ENCODE data around the gene PFKM. TPM values are rescaled to one million over a fixed set of nuclear protein-coding genes. Genes with fewer than 3 reads are reported as not detected.
"Not testable (repeated sequence)": the region's sequence is repeated elsewhere in the genome, so short reads cannot be mapped to it uniquely, and the experiment has no call there.

PFKM gene
- total RNA-seq, 1 donor from 2014 or later = 19.6 TPM

DNA sequence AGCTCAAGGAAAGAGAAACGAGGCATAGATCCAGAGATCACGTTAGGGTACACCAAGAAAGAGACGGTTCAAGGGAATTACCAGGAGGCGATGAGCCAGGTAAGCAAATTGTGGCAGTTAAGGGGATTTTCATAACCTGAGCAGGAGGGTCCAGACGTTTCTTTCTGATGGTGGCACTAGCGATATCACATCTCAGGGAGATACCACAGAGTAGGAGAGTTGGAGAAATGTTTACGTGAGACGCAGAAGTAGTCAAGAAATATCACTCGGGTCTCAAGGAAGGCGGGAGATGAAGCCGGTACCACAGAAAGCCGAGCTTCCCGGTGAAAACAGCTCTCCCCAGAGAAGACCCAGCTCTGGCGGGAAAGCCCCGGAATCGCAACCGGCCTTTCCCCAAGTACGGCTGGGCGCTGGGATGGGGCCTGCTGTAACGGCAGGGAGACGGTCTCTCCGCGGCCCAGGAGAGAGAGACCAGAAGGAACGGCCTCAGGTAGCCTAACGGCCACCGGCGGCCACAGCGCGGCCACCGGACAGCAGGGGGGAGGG lies 13.8 kb upstream of the PFKM start:
- no peak for TF ChIP-seq CTCF (IDR thresholded peaks at IDR 0.05)
- peak overlapping the region; percentile 78 to 96 for H3K27ac ChIP-seq
- intact Hi-C loops (cut with DNase I) = loop anchor here (5.0 to 10.0 kb wide), 4 partner anchors 92 to 579 kb away; partner anchors contain the start of genes KANSL2, VDR and ZNF641
- H3K4me1 ChIP-seq = peaks cover 4 to 12% of the 10 kb centered on the region in 2 donors
- no peaks in the 10 kb centered on the region for H3K9me3 ChIP-seq
- peak overlapping the region; percentile 83 to 93 for H3K4me3 ChIP-seq
- DNase-seq (ENCODE audit: low spot score in 2 of 2) = no peak
- H3K27me3 ChIP-seq = no peaks in the 10 kb centered on the region
- no peaks in the 10 kb centered on the region for H3K36me3 ChIP-seq

GRCh38 chr12:48105867-48106680 lies 13.1 kb upstream of the PFKM start, which contains the start of gene SENP1:
Gene SENP1, minus strand, starts transcription at chr12:48106079. Its CDS starts 4,607 bp downstream, at chr12:48101472.
- no peaks in the 10 kb centered on the region for H3K9me3 ChIP-seq
- DNase-seq (ENCODE audit: low spot score in 2 of 2) = peak; percentile 31 to 92
- peak in 1 of 3 experiments; percentile 20 for TF ChIP-seq CTCF (IDR thresholded peaks at IDR 0.05)
- intact Hi-C loops (cut with DNase I) = loop anchor here (1.0 to 10.0 kb wide), 6 partner anchors 13 to 579 kb away; partner anchors contain the start of genes ASB8, KANSL2, PFKM and VDR
- H3K27me3 ChIP-seq = no peaks in the 10 kb centered on the region
- no peaks in the 10 kb centered on the region for H3K36me3 ChIP-seq
- H3K4me3 ChIP-seq = peak within 1 kb of the TSS; percentile 83 to 93
- H3K27ac ChIP-seq = peak within 1 kb of the TSS; percentile 78 to 96
- H3K4me1 ChIP-seq = peaks cover 4 to 12% of the 10 kb centered on the region in 2 donors

GRCh38 chr12:48106681-48107613 lies 12.2 kb upstream of the PFKM start:
- Histone ChIP-seq H3K27ac (peak overlapping the region; percentile 78 to 96), H3K27me3 (no peaks in the 10 kb centered on the region), H3K9me3 (no peaks in the 10 kb centered on the region), H3K4me1 (peaks cover 4 to 12% of the 10 kb centered on the region in 2 donors), H3K36me3 (no peaks in the 10 kb centered on the region), H3K4me3 (peak overlapping the region; percentile 83 to 93)
- TF ChIP-seq CTCF (IDR thresholded peaks at IDR 0.05) = no peak
- DNase-seq (ENCODE audit: low spot score in 2 of 2) = no peak
- intact Hi-C loops (cut with DNase I) = loop anchor here (1.0 to 10.0 kb wide), 6 partner anchors 12 to 578 kb away; partner anchors contain the start of genes ASB8, KANSL2, PFKM and VDR

DNA sequence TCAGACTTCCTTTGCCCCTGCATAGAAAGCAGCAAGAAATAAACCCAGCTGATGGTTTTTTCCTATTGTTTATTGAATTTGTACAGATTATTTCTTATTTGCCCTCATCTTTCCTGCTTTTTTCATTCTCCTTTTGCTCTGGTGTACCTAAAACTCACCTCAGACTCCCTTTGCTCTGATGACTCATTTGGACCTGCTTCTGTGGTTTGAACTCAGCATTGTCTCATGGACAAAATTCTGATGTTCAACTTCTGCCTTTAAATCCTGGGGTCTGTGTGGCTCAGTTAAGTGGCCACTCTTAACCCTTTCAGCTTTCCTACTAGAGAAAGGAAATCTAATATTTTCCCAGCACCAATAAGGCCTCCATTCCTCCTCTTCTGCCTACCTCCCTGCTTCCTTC lies 9.7 kb upstream of the PFKM start:
- Histone ChIP-seq H3K36me3 (no peaks in the 10 kb centered on the region), H3K4me3 (no peak overlapping the region), H3K27me3 (no peaks in the 10 kb centered on the region), H3K27ac (no peak overlapping the region), H3K9me3 (no peaks in the 10 kb centered on the region), H3K4me1 (peaks cover 4 to 11% of the 10 kb centered on the region in 2 donors)
- intact Hi-C loops (cut with DNase I) = loop anchor here (5.0 to 10.0 kb wide), 4 partner anchors 88 to 575 kb away; partner anchors contain the start of genes KANSL2, VDR and ZNF641
- no peak for TF ChIP-seq CTCF (IDR thresholded peaks at IDR 0.05)
- no peak for DNase-seq (ENCODE audit: low spot score in 2 of 2)

- Histone ChIP-seq H3K27ac (no peak overlapping the region), H3K27me3 (no peaks in the 10 kb centered on the region), H3K36me3 (no peaks in the 10 kb centered on the region), H3K4me1 (peaks cover 0 to 6% of the 10 kb centered on the region in 2 donors), H3K4me3 (no peak overlapping the region), H3K9me3 (no peaks in the 10 kb centered on the region)
- intact Hi-C loops (cut with DNase I) = no loop called here
- TF ChIP-seq CTCF (IDR thresholded peaks at IDR 0.05) = no peak
- no peak for DNase-seq (ENCODE audit: low spot score in 2 of 2)
Measured at GRCh38 chr12:48110691-48111311, 8.4 kb upstream of the PFKM start.

DNA sequence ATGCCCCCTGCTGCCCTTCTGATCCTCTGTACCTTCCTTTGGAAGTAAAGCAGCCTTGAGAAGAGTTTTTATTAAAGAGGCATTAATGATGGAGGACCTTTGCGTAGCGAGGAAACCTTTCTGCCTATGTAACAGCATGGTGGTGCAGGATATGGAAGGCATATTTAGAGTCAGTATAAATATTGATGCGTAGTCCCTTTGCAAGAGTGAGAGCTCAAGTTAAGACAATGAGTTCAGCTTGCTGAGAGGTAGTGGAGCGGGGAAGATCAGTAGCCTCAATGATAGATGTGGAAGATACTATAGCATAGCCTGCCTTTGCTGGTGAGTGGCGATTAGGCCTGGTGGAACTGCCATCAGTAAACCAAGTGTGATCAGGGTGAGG lies 7.9 kb upstream of the PFKM start:
- H3K27me3 ChIP-seq; intact Hi-C loops (cut with DNase I); H3K4me1 ChIP-seq; H3K36me3 ChIP-seq; DNase-seq (ENCODE audit: low spot score in 2 of 2); H3K9me3 ChIP-seq; H3K27ac ChIP-seq; H3K4me3 ChIP-seq: not testable (repeated sequence)
